HEK293 (cell line): ENCODE measurements around the gene PCYOX1L.

Source experiments
- BCL11A ChIP-seq: fragments of 450-650 bp; formaldehyde crosslinking; IDR thresholded peaks from 2 replicates; pipeline ENCODE4 v1.5.1; 2016; ENCODE audit warnings: low read depth, missing biosample characterization, missing genetic modification characterization
- EGR2 ChIP-seq: fragments of 450-650 bp; formaldehyde crosslinking; IDR thresholded peaks from 2 replicates; pipeline ENCODE4 v1.5.1; 2016; ENCODE audit warnings: low read depth, missing biosample characterization, missing genetic modification characterization
- GFI1B ChIP-seq: fragments of 450-650 bp; formaldehyde crosslinking; IDR thresholded peaks from 2 replicates; pipeline ENCODE4 v1.5.1; 2016; ENCODE audit warnings: missing biosample characterization, missing genetic modification characterization
- GLIS1 ChIP-seq: fragments of 450-650 bp; formaldehyde crosslinking; IDR thresholded peaks from 2 replicates; pipeline ENCODE4 v1.5.1; 2016; ENCODE audit warnings: missing biosample characterization, missing genetic modification characterization
- KLF1 ChIP-seq: fragments of 450-650 bp; formaldehyde crosslinking; IDR thresholded peaks from 2 replicates; pipeline ENCODE4 v1.5.1; 2016; ENCODE audit warnings: missing biosample characterization, missing genetic modification characterization
- KLF10 ChIP-seq: fragments of 450-650 bp; IDR thresholded peaks from 2 replicates; pipeline ENCODE4 v1.5.1; 2018; ENCODE audit warnings: missing biosample characterization, mild to moderate bottlenecking, missing genetic modification characterization
- KLF9 ChIP-seq: fragments of 450-650 bp; formaldehyde crosslinking; IDR thresholded peaks from 2 replicates; pipeline ENCODE4 v1.5.1; 2016; ENCODE audit warnings: missing biosample characterization, missing genetic modification characterization, low read depth
- MEIS1 ChIP-seq: sonication (generic); formaldehyde crosslinking; IDR thresholded peaks from 2 replicates; pipeline ENCODE4 v1.8.1; 2022; ENCODE audit warnings: missing genetic modification reagents, mild to moderate bottlenecking, borderline replicate concordance
- YY2 ChIP-seq: fragments of 450-650 bp; formaldehyde crosslinking; IDR thresholded peaks from 2 replicates; pipeline ENCODE4 v1.5.1; 2016; ENCODE audit warnings: missing biosample characterization, missing genetic modification characterization
- ZBTB48 ChIP-seq: fragments of 450-650 bp; formaldehyde crosslinking; IDR thresholded peaks from 2 replicates; pipeline ENCODE4 v1.5.1; 2016; ENCODE audit warnings: missing biosample characterization, missing genetic modification characterization
- ZBTB7A ChIP-seq: fragments of 450-650 bp; formaldehyde crosslinking; IDR thresholded peaks from 2 replicates; pipeline ENCODE4 v1.5.1; 2016; ENCODE audit warnings: low read depth, missing biosample characterization, missing genetic modification characterization
- ZNF10 ChIP-seq: fragments of 450-650 bp; formaldehyde crosslinking; IDR thresholded peaks from 2 replicates; pipeline ENCODE4 v1.5.1; 2017; ENCODE audit warnings: missing biosample characterization, missing genetic modification characterization
- ZNF112 ChIP-seq: fragments of 450-650 bp; formaldehyde crosslinking; IDR thresholded peaks from 2 replicates; pipeline ENCODE4 v1.5.0; 2017; ENCODE audit warnings: missing biosample characterization, missing genetic modification characterization
- ZNF248 ChIP-seq: fragments of 450-650 bp; formaldehyde crosslinking; IDR thresholded peaks from 2 replicates; pipeline ENCODE4 v1.5.1; 2017; ENCODE audit warnings: missing biosample characterization, missing genetic modification characterization
- ZNF311 ChIP-seq: fragments of 450-650 bp; formaldehyde crosslinking; IDR thresholded peaks from 2 replicates; pipeline ENCODE4 v1.5.1; 2017; ENCODE audit warnings: missing biosample characterization, missing genetic modification characterization, borderline replicate concordance
- ZNF529 ChIP-seq: fragments of 450-650 bp; formaldehyde crosslinking; IDR thresholded peaks from 2 replicates; pipeline ENCODE4 v1.5.1; 2017; ENCODE audit warnings: missing genetic modification characterization, missing biosample characterization; ENCODE audit not compliant: insufficient replicate concordance
- ZNF561 ChIP-seq: fragments of 450-650 bp; IDR thresholded peaks from 2 replicates; pipeline ENCODE4 v1.5.1; 2018; ENCODE audit warnings: missing biosample characterization, missing genetic modification characterization, borderline replicate concordance
- ZNF610 ChIP-seq: fragments of 450-650 bp; formaldehyde crosslinking; IDR thresholded peaks from 2 replicates; pipeline ENCODE4 v1.5.1; 2016; ENCODE audit warnings: missing biosample characterization, missing genetic modification characterization, borderline replicate concordance
- ZNF654 ChIP-seq: fragments of 450-650 bp; formaldehyde crosslinking; IDR thresholded peaks from 2 replicates; pipeline ENCODE4 v1.5.1; 2016; ENCODE audit warnings: low read depth, missing biosample characterization, missing genetic modification characterization
- ZNF837 ChIP-seq: fragments of 450-650 bp; formaldehyde crosslinking; IDR thresholded peaks from 2 replicates; pipeline ENCODE4 v1.5.1; 2016; ENCODE audit warnings: missing biosample characterization, missing genetic modification characterization
- ZNF843 ChIP-seq: fragments of 450-650 bp; formaldehyde crosslinking; IDR thresholded peaks from 2 replicates; pipeline ENCODE4 v1.5.1; 2016; ENCODE audit warnings: missing biosample characterization, missing genetic modification characterization
- ZSCAN23 ChIP-seq: fragments of 450-650 bp; formaldehyde crosslinking; IDR thresholded peaks from 2 replicates; pipeline ENCODE4 v1.5.1; 2016; ENCODE audit warnings: missing biosample characterization, missing genetic modification characterization
- TF ChIP-seq, protein P1 (sequence below): fragments of 450-650 bp; formaldehyde crosslinking; IDR thresholded peaks from 2 replicates; pipeline ENCODE4 v1.5.1; 2017; ENCODE audit warnings: missing biosample characterization, missing genetic modification characterization
- TF ChIP-seq, protein P2 (sequence below): fragments of 450-650 bp; formaldehyde crosslinking; IDR thresholded peaks from 2 replicates; pipeline ENCODE4 v1.5.1; 2016; ENCODE audit warnings: missing biosample characterization, missing genetic modification characterization
- TF ChIP-seq, protein P3 (sequence below): fragments of 450-650 bp; formaldehyde crosslinking; IDR thresholded peaks from 2 replicates; pipeline ENCODE4 v1.5.1; 2016; ENCODE audit warnings: missing biosample characterization, missing genetic modification characterization
- TF ChIP-seq, protein P4 (sequence below): sonication (generic); formaldehyde crosslinking; IDR thresholded peaks from 2 replicates; pipeline ENCODE4 v1.8.1; 2022; ENCODE audit warnings: mild to moderate bottlenecking, moderate library complexity, missing genetic modification reagents
- TF ChIP-seq, protein P5 (sequence below): fragments of 450-650 bp; formaldehyde crosslinking; IDR thresholded peaks from 2 replicates; pipeline ENCODE4 v1.5.1; 2016; ENCODE audit warnings: missing biosample characterization, missing genetic modification characterization
- TF ChIP-seq, protein P6 (sequence below): fragments of 450-650 bp; formaldehyde crosslinking; IDR thresholded peaks from 2 replicates; pipeline ENCODE4 v1.5.0; 2017; ENCODE audit warnings: missing biosample characterization, missing genetic modification characterization, borderline replicate concordance
- TF ChIP-seq, protein P7 (sequence below): fragments of 450-650 bp; formaldehyde crosslinking; IDR thresholded peaks from 2 replicates; pipeline ENCODE4 v1.5.1; 2016; ENCODE audit warnings: missing biosample characterization, missing genetic modification characterization

PCYOX1L gene

DNA sequence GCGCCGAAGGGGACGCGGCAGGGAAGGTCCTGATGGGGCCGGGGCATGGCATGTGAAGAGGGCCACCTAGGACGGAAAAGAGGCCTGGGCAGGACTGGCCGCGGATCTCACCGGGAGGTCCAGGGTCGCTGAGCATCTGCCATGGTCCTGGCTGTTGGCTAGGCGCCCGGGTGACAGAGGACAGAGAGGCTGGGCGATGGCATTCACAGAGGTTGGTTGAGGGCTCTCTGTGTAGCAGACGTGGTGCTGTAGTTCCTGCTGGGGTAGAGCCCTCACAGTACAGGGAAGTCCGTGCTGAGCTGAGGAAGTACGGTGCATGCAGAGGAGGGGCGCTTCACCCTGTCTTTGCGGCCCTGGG lies 427 bp downstream of the PCYOX1L start (continued):
- TF ChIP-seq GFI1B = no peak
- peak; percentile 32; the same call in 1 of the 2 replicates for TF ChIP-seq KLF9 (tag by site-specific recombination)
- no peak for TF ChIP-seq ZNF837 (tag by site-specific recombination)
- TF ChIP-seq BCL11A (tag by site-specific recombination) = no peak
- peak; percentile 74 for TF ChIP-seq GLIS1 (tag by site-specific recombination)
- TF ChIP-seq, protein P1, sequence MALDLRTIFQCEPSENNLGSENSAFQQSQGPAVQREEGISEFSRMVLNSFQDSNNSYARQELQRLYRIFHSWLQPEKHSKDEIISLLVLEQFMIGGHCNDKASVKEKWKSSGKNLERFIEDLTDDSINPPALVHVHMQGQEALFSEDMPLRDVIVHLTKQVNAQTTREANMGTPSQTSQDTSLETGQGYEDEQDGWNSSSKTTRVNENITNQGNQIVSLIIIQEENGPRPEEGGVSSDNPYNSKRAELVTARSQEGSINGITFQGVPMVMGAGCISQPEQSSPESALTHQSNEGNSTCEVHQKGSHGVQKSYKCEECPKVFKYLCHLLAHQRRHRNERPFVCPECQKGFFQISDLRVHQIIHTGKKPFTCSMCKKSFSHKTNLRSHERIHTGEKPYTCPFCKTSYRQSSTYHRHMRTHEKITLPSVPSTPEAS = no peak
- 0 out of 2 replicates have a peak, but pooled peaks have one; percentile 0 for TF ChIP-seq YY2 (tag by site-specific recombination)
- TF ChIP-seq ZNF654 (tag by site-specific recombination) = no peak
- TF ChIP-seq ZBTB7A (tag by site-specific recombination) = peak; percentile 85; the same call in 1 of the 2 replicates
- no peak for TF ChIP-seq ZNF10 (tag by site-specific recombination)
- TF ChIP-seq, protein P2, sequence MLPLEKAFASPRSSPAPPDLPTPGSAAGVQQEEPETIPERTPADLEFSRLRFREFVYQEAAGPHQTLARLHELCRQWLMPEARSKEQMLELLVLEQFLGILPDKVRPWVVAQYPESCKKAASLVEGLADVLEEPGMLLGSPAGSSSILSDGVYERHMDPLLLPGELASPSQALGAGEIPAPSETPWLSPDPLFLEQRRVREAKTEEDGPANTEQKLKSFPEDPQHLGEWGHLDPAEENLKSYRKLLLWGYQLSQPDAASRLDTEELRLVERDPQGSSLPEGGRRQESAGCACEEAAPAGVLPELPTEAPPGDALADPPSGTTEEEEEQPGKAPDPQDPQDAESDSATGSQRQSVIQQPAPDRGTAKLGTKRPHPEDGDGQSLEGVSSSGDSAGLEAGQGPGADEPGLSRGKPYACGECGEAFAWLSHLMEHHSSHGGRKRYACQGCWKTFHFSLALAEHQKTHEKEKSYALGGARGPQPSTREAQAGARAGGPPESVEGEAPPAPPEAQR = no peak
- TF ChIP-seq, protein P3, sequence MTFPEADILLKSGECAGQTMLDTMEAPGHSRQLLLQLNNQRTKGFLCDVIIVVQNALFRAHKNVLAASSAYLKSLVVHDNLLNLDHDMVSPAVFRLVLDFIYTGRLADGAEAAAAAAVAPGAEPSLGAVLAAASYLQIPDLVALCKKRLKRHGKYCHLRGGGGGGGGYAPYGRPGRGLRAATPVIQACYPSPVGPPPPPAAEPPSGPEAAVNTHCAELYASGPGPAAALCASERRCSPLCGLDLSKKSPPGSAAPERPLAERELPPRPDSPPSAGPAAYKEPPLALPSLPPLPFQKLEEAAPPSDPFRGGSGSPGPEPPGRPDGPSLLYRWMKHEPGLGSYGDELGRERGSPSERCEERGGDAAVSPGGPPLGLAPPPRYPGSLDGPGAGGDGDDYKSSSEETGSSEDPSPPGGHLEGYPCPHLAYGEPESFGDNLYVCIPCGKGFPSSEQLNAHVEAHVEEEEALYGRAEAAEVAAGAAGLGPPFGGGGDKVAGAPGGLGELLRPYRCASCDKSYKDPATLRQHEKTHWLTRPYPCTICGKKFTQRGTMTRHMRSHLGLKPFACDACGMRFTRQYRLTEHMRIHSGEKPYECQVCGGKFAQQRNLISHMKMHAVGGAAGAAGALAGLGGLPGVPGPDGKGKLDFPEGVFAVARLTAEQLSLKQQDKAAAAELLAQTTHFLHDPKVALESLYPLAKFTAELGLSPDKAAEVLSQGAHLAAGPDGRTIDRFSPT (tag by site-specific recombination) = no peak
- TF ChIP-seq ZNF561 (tag by site-specific recombination) = 0 out of 2 replicates have a peak, but pooled peaks have one; percentile 5
- TF ChIP-seq KLF1 (tag by site-specific recombination) = no peak
- no peak for TF ChIP-seq KLF10 (tag by site-specific recombination)
- no peak for TF ChIP-seq ZNF112
- no peak for TF ChIP-seq EGR2
- no peak for TF ChIP-seq ZNF311 (tag by site-specific recombination)
- TF ChIP-seq, protein P4, sequence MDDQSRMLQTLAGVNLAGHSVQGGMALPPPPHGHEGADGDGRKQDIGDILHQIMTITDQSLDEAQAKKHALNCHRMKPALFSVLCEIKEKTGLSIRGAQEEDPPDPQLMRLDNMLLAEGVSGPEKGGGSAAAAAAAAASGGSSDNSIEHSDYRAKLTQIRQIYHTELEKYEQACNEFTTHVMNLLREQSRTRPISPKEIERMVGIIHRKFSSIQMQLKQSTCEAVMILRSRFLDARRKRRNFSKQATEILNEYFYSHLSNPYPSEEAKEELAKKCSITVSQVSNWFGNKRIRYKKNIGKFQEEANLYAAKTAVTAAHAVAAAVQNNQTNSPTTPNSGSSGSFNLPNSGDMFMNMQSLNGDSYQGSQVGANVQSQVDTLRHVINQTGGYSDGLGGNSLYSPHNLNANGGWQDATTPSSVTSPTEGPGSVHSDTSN (CRISPR knock-in tag) = no peak
- peak; percentile 60; the same call in 1 of the 2 replicates for TF ChIP-seq ZBTB48
- no peak for TF ChIP-seq ZSCAN23 (tag by site-specific recombination)
- TF ChIP-seq, protein P5, sequence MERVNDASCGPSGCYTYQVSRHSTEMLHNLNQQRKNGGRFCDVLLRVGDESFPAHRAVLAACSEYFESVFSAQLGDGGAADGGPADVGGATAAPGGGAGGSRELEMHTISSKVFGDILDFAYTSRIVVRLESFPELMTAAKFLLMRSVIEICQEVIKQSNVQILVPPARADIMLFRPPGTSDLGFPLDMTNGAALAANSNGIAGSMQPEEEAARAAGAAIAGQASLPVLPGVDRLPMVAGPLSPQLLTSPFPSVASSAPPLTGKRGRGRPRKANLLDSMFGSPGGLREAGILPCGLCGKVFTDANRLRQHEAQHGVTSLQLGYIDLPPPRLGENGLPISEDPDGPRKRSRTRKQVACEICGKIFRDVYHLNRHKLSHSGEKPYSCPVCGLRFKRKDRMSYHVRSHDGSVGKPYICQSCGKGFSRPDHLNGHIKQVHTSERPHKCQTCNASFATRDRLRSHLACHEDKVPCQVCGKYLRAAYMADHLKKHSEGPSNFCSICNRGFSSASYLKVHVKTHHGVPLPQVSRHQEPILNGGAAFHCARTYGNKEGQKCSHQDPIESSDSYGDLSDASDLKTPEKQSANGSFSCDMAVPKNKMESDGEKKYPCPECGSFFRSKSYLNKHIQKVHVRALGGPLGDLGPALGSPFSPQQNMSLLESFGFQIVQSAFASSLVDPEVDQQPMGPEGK (tag by site-specific recombination) = no peak
- no peak for TF ChIP-seq ZNF529
- TF ChIP-seq, protein P6, sequence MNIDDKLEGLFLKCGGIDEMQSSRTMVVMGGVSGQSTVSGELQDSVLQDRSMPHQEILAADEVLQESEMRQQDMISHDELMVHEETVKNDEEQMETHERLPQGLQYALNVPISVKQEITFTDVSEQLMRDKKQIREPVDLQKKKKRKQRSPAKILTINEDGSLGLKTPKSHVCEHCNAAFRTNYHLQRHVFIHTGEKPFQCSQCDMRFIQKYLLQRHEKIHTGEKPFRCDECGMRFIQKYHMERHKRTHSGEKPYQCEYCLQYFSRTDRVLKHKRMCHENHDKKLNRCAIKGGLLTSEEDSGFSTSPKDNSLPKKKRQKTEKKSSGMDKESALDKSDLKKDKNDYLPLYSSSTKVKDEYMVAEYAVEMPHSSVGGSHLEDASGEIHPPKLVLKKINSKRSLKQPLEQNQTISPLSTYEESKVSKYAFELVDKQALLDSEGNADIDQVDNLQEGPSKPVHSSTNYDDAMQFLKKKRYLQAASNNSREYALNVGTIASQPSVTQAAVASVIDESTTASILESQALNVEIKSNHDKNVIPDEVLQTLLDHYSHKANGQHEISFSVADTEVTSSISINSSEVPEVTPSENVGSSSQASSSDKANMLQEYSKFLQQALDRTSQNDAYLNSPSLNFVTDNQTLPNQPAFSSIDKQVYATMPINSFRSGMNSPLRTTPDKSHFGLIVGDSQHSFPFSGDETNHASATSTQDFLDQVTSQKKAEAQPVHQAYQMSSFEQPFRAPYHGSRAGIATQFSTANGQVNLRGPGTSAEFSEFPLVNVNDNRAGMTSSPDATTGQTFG (tag by site-specific recombination) = no peak
- no peak for TF ChIP-seq ZNF248 (tag by site-specific recombination)
- TF ChIP-seq ZNF610 (tag by site-specific recombination) = 0 out of 2 replicates have a peak, but pooled peaks have one; percentile 28
- TF ChIP-seq, protein P7, sequence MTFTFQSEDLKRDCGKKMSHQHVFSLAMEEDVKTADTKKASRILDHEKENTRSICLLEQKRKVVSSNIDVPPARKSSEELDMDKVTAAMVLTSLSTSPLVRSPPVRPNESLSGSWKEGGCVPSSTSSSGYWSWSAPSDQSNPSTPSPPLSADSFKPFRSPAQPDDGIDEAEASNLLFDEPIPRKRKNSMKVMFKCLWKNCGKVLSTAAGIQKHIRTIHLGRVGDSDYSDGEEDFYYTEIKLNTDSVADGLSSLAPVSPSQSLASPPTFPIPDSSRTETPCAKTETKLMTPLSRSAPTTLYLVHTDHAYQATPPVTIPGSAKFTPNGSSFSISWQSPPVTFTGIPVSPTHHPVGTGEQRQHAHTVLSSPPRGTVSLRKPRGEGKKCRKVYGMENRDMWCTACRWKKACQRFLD = no peak
- TF ChIP-seq ZNF843 (tag by site-specific recombination) = 0 out of 2 replicates have a peak, but pooled peaks have one; percentile 46
- no peak for TF ChIP-seq MEIS1 (CRISPR knock-in tag)
